NCI-H2107 treated with DMSO at 0.1 percent for 48 hours (cell line): ENCODE data around the gene VASP.
A peak's percentile ranks its signal among the peaks of the same experiment; 100 is the strongest.

Experiments
- DNase-seq: peaks from one replicate; lab custom pipeline; 2025; ENCODE audit not compliant: unreplicated experiment; lab: John Stamatoyannopoulos, UW

The VASP gene

GRCh38 chr19:45473682-45474605 lies 33.3 kb upstream of the VASP start:
- DNase-seq = no peak

GRCh38 chr19:45474606-45475521 lies 32.4 kb upstream of the VASP start:
- DNase-seq = no peak

GRCh38 chr19:45475537-45476291 lies 31.6 kb upstream of the VASP start:
- no peak for DNase-seq

GRCh38 chr19:45476304-45476703 lies 31.0 kb upstream of the VASP start:
- no peak for DNase-seq

GRCh38 chr19:45477186-45477585 lies 30.1 kb upstream of the VASP start:
- DNase-seq = no peak

- DNase-seq = peak; percentile 19
These were observed 29.4 kb upstream of the VASP start for GRCh38 chr19:45477713-45478453.

- DNase-seq = peak; percentile 48
These were observed 28.6 kb upstream of the VASP start for GRCh38 chr19:45478454-45479238.

- no peak for DNase-seq
These were observed 24.2 kb upstream of the VASP start for GRCh38 chr19:45483033-45483432.

- DNase-seq = no peak
These were observed 22.9 kb upstream of the VASP start for GRCh38 chr19:45484273-45484945.

GRCh38 chr19:45485305-45486077 lies 21.8 kb upstream of the VASP start:
- peak; percentile 80 for DNase-seq

GRCh38 chr19:45488708-45489107 lies 18.6 kb upstream of the VASP start:
- DNase-seq = no peak

- DNase-seq = no peak
These were observed 17.9 kb upstream of the VASP start for GRCh38 chr19:45489216-45489855.

GRCh38 chr19:45492137-45492626 lies 15.1 kb upstream of the VASP start:
- DNase-seq = no peak

- DNase-seq = no peak
These were observed 14.4 kb upstream of the VASP start for GRCh38 chr19:45492627-45493470.

GRCh38 chr19:45494261-45494916 lies 12.9 kb upstream of the VASP start:
- no peak for DNase-seq

- DNase-seq = no peak
These were observed 12.1 kb upstream of the VASP start for GRCh38 chr19:45495178-45495577.
